Sigmoid colon (tissue), 4 donors: Measurements from ENCODE around the gene CCDC69.

Experiments used
- EP300 ChIP-seq, 4 donors: sonication (generic); formaldehyde crosslinking; IDR thresholded peaks; one replicate each; pipeline ENCODE4 v1.6.1; 2017; ENCODE audit warnings: antibody characterized with exemption in 4 of 4
- POLR2A ChIP-seq, 2 donors: fragments of 450-650 bp; IDR thresholded peaks; one replicate each; pipeline ENCODE4 v1.6.1; 2016; ENCODE audit warnings: antibody characterized with exemption in 2 of 2, mild to moderate bottlenecking in 2 of 2, moderate library complexity in 2 of 2
- POLR2AphosphoS5 ChIP-seq, 4 donors: sonication (generic); formaldehyde crosslinking; IDR thresholded peaks; one replicate each; pipeline ENCODE4 v1.6.1; 2017; ENCODE audit warnings: antibody characterized with exemption in 4 of 4
- TF ChIP-seq, protein P1 (sequence below), 4 experiments: fragments of 450-650 bp in 3 of 4; fragments of 200-600 bp in 1 of 4; IDR thresholded peaks; one replicate each; pipeline ENCODE4 v1.5.1; 2016 to 2019; ENCODE audit warnings: antibody characterized with exemption in 4 of 4, mild to moderate bottlenecking in 3 of 4, moderate library complexity in 2 of 4

DNA sequence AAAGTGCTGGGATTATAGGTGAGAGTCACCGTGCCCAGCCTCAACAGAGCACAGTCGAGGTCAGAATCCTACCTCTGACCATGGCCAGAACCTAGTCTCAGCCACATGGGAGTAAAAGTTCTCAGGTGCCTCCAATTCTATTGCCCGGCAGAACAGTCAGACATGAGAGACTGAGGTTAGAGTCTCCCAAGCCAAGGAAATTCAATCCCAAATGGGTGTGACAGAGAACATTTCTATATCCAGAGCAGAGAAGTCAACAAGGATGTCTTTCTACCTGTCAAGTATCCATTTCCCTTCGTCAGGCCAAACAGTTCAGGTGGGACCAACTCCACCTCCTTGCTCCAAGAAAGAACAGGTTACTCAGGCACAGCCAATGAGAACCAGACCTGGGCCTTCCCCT lies 76.9 kb downstream of the CCDC69 start:
- TF ChIP-seq, protein P1, sequence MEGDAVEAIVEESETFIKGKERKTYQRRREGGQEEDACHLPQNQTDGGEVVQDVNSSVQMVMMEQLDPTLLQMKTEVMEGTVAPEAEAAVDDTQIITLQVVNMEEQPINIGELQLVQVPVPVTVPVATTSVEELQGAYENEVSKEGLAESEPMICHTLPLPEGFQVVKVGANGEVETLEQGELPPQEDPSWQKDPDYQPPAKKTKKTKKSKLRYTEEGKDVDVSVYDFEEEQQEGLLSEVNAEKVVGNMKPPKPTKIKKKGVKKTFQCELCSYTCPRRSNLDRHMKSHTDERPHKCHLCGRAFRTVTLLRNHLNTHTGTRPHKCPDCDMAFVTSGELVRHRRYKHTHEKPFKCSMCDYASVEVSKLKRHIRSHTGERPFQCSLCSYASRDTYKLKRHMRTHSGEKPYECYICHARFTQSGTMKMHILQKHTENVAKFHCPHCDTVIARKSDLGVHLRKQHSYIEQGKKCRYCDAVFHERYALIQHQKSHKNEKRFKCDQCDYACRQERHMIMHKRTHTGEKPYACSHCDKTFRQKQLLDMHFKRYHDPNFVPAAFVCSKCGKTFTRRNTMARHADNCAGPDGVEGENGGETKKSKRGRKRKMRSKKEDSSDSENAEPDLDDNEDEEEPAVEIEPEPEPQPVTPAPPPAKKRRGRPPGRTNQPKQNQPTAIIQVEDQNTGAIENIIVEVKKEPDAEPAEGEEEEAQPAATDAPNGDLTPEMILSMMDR (IDR thresholded peaks at IDR 0.05): no peak
- TF ChIP-seq POLR2AphosphoS5 (IDR thresholded peaks at IDR 0.05) (no peak), POLR2A (IDR thresholded peaks at IDR 0.05) (no peak), EP300 (IDR thresholded peaks at IDR 0.05) (no peak)
